K562 (cell line): Measurements from ENCODE around the gene GPRC5B. TPM values are rescaled to one million over a fixed set of nuclear protein-coding genes. Genes with fewer than 3 reads are reported as not detected.

Experiments
- CC2D1A ChIP-seq: fragments of 450-650 bp; IDR thresholded peaks from 2 replicates; pipeline ENCODE4 v1.6.1; 2017; ENCODE audit warnings: mild to moderate bottlenecking
- CHCHD3 ChIP-seq: fragments of 250-450 bp; sonication (Bioruptor Pico); IDR thresholded peaks from 2 replicates; pipeline ENCODE4 v2.1.2; 2022; ENCODE audit warnings: mild to moderate bottlenecking
- CREB1 ChIP-seq, 2 experiments: sonication (generic) in 1 of 2; formaldehyde crosslinking in 1 of 2; IDR thresholded peaks; 2 replicates each; pipeline versions ENCODE4 v1.6.1 to v1.8.0; 2012 to 2022; ENCODE audit warnings: inconsistent platforms in 1 of 2, mild to moderate bottlenecking in 1 of 2, missing genetic modification reagents in 1 of 2, moderate library complexity in 1 of 2
- HEY1 ChIP-seq: fragments of 250-450 bp; sonication (Bioruptor Pico); IDR thresholded peaks from 2 replicates; pipeline ENCODE4 v1.5.0; 2020; ENCODE audit warnings: mild to moderate bottlenecking, moderate library complexity, borderline replicate concordance
- HLTF ChIP-seq: fragments of 450-650 bp; IDR thresholded peaks from 2 replicates; pipeline ENCODE4 v1.6.1; 2016
- HNRNPH1 ChIP-seq: fragments of 200-400 bp; formaldehyde crosslinking; optimal IDR thresholded peaks from 2 replicates; pipeline ENCODE3; 2017; ENCODE audit warnings: low read depth, mild to moderate bottlenecking, low read length, moderate library complexity
- KDM4B ChIP-seq, 2 experiments: fragments of 450-650 bp in 1 of 2; sonication (generic) in 1 of 2; IDR thresholded peaks; 2 replicates each; pipeline ENCODE4 v1.6.1; 2016 to 2017; ENCODE audit warnings: borderline replicate concordance in 2 of 2, antibody characterized with exemption in 1 of 2, low read depth in 1 of 2, mild to moderate bottlenecking in 1 of 2
- MAFK ChIP-seq: IDR thresholded peaks from 2 replicates; pipeline ENCODE4 v1.6.1; 2011; ENCODE audit warnings: low read length, improper control_type of control experiment
- NELFE ChIP-seq: IDR thresholded peaks from 2 replicates; pipeline ENCODE4 v1.6.1; 2011; ENCODE audit warnings: mild to moderate bottlenecking; ENCODE audit not compliant: insufficient read depth, insufficient read length
- NFIX ChIP-seq: fragments of 250-450 bp; sonication (Bioruptor Pico); IDR thresholded peaks from 2 replicates; pipeline ENCODE4 v1.4.0; 2020; ENCODE audit warnings: low read depth, mild to moderate bottlenecking, moderate library complexity
- NR3C1 ChIP-seq: sonication (generic); formaldehyde crosslinking; IDR thresholded peaks from 2 replicates; pipeline ENCODE4 v1.8.1; 2022; ENCODE audit warnings: missing genetic modification reagents
- ZNF165 ChIP-seq: fragments of 250-450 bp; sonication (Bioruptor Pico); IDR thresholded peaks from 2 replicates; pipeline ENCODE4 v1.4.0; 2020; ENCODE audit warnings: borderline replicate concordance
- ZNF354B ChIP-seq: fragments of 250-450 bp; sonication (Bioruptor Pico); IDR thresholded peaks from 2 replicates; pipeline ENCODE4 v1.4.0; 2020
- ZNF830 ChIP-seq: fragments of 250-450 bp; sonication (Bioruptor Pico); IDR thresholded peaks from 2 replicates; pipeline ENCODE4 v1.5.0; 2021; ENCODE audit warnings: mild to moderate bottlenecking
- polyA plus RNA-seq, 8 experiments: library from polyadenylated mRNA; depleted of rRNA in 4 of 8; stranded (reverse) in 5 of 8; unstranded in 3 of 8; fragments of >200 nt; fragmentation: Nextera tagmentation in 2 of 8; fragmentation: Illumina TruSeq in 1 of 8; extraction: Ambion mirVana in 2 of 8; extraction: Trizol in 1 of 8; gene quantifications; 2 replicates each; pipeline versions ENCODE4 v1.2.1 to v1.2.3, GENCODE V29; 2011 to 2014; ENCODE audit warnings: inconsistent platforms in 1 of 8, missing spikeins in 1 of 8
- total RNA-seq, 7 experiments: library from RNA; depleted of rRNA in 6 of 7; stranded (reverse); fragments of >200 nt in 6 of 7; fragmentation: Illumina TruSeq in 2 of 7; extraction: Trizol in 2 of 7; gene quantifications; 2 replicates each; pipeline versions ENCODE4 v1.2.1 to v1.2.3, GENCODE V29; 2011 to 2021; ENCODE audit warnings: low replicate concordance in 1 of 7
- TF ChIP-seq, protein P1 (sequence below): fragments of 450-650 bp; formaldehyde crosslinking; IDR thresholded peaks from 2 replicates; pipeline ENCODE4 v1.4.0; 2020; ENCODE audit warnings: mild to moderate bottlenecking
- TF ChIP-seq, protein P2 (sequence below): sonication (generic); formaldehyde crosslinking; IDR thresholded peaks from 2 replicates; pipeline ENCODE4 v1.8.1; 2023; ENCODE audit warnings: missing genetic modification reagents, mild to moderate bottlenecking, borderline replicate concordance
- TF ChIP-seq, protein P3 (sequence below): fragments of 450-650 bp; IDR thresholded peaks from 2 replicates; pipeline ENCODE4 v1.7.1; 2018; ENCODE audit warnings: mild to moderate bottlenecking, low read depth; ENCODE audit not compliant: partially characterized antibody
- TF ChIP-seq, protein P4 (sequence below): fragments of 450-650 bp; IDR thresholded peaks from 2 replicates; pipeline ENCODE4 v1.6.1; 2016

The GPRC5B gene
- total and polyA plus RNA-seq, 9 of the 15 experiments (the other 6 are each of a cell fraction or from before 2014, with no cell fraction given) = 0.65 to 5.5 (median 1.3) TPM

DNA sequence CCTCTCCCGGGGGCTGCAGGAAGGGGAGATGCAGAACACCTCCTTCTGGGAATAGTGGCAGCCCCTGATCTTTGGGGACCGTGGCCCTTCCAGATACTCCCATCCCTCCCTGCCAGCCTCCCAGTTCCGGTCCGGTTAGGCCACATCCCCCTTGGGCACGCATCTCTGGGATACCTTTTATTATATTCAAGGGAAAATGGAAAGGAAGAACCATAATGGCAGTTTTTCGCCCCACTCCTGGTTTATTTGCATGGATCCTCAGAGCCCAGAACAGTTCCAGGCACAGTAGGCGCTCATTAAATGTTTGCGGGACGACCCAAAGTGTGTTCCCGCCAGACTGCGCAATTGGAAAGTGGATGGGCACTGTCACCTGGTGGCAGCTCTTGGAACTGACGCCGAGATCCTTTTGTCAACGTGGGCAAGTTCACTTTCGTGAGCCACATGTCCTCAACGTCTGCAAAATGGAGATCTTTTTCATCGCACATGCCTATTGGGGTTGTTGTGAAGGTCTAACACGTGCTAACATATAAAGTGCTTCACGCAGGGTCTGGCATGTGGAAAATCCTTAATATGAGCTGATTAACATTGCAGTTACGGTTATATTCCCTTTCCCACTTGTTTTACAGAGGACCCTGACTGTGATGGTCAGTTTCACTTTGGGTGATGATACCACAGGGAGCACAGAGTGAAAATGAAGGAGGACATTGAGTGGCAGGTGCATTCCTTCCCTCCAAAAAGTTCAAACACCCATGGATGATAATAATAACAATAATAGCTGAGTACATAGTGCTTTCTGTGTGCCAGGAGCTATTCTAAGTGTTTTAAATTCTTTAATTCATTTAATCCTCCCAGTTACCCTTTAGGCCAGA, 1.7 kb upstream of the GPRC5B start (continued):
- TF ChIP-seq, protein P1, sequence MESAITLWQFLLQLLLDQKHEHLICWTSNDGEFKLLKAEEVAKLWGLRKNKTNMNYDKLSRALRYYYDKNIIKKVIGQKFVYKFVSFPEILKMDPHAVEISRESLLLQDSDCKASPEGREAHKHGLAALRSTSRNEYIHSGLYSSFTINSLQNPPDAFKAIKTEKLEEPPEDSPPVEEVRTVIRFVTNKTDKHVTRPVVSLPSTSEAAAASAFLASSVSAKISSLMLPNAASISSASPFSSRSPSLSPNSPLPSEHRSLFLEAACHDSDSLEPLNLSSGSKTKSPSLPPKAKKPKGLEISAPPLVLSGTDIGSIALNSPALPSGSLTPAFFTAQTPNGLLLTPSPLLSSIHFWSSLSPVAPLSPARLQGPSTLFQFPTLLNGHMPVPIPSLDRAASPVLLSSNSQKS = no peak
- TF ChIP-seq CHCHD3 (no peak), MAFK (no peak), KDM4B (IDR thresholded peaks at IDR 0.05; ENCODE audit: borderline replicate concordance in 2 of 2, low read depth in 1 of 2) (0 out of 4 replicates have a peak, but pooled peaks of 1 of the 2 experiments have one; percentile 29), NFIX (CRISPR knock-in tag) (no peak), ZNF830 (no peak), CREB1 (IDR thresholded peaks at IDR 0.05) (no peak), CREB1 (CRISPR knock-in tag; IDR thresholded peaks at IDR 0.05) (0 out of 2 replicates have a peak, but pooled peaks have one; percentile 16), ZNF165 (CRISPR knock-in tag) (no peak), HNRNPH1 (no peak), CC2D1A (peak; percentile 88), ZNF354B (no peak), HEY1 (CRISPR knock-in tag) (no peak), NELFE (no peak), NR3C1 (CRISPR knock-in tag) (no peak), HLTF (no peak)
- TF ChIP-seq, protein P2, sequence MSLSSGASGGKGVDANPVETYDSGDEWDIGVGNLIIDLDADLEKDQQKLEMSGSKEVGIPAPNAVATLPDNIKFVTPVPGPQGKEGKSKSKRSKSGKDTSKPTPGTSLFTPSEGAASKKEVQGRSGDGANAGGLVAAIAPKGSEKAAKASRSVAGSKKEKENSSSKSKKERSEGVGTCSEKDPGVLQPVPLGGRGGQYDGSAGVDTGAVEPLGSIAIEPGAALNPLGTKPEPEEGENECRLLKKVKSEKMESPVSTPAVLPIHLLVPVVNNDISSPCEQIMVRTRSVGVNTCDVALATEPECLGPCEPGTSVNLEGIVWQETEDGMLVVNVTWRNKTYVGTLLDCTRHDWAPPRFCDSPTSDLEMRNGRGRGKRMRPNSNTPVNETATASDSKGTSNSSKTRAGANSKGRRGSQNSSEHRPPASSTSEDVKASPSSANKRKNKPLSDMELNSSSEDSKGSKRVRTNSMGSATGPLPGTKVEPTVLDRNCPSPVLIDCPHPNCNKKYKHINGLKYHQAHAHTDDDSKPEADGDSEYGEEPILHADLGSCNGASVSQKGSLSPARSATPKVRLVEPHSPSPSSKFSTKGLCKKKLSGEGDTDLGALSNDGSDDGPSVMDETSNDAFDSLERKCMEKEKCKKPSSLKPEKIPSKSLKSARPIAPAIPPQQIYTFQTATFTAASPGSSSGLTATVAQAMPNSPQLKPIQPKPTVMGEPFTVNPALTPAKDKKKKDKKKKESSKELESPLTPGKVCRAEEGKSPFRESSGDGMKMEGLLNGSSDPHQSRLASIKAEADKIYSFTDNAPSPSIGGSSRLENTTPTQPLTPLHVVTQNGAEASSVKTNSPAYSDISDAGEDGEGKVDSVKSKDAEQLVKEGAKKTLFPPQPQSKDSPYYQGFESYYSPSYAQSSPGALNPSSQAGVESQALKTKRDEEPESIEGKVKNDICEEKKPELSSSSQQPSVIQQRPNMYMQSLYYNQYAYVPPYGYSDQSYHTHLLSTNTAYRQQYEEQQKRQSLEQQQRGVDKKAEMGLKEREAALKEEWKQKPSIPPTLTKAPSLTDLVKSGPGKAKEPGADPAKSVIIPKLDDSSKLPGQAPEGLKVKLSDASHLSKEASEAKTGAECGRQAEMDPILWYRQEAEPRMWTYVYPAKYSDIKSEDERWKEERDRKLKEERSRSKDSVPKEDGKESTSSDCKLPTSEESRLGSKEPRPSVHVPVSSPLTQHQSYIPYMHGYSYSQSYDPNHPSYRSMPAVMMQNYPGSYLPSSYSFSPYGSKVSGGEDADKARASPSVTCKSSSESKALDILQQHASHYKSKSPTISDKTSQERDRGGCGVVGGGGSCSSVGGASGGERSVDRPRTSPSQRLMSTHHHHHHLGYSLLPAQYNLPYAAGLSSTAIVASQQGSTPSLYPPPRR (CRISPR knock-in tag) = no peak
- TF ChIP-seq, protein P3, sequence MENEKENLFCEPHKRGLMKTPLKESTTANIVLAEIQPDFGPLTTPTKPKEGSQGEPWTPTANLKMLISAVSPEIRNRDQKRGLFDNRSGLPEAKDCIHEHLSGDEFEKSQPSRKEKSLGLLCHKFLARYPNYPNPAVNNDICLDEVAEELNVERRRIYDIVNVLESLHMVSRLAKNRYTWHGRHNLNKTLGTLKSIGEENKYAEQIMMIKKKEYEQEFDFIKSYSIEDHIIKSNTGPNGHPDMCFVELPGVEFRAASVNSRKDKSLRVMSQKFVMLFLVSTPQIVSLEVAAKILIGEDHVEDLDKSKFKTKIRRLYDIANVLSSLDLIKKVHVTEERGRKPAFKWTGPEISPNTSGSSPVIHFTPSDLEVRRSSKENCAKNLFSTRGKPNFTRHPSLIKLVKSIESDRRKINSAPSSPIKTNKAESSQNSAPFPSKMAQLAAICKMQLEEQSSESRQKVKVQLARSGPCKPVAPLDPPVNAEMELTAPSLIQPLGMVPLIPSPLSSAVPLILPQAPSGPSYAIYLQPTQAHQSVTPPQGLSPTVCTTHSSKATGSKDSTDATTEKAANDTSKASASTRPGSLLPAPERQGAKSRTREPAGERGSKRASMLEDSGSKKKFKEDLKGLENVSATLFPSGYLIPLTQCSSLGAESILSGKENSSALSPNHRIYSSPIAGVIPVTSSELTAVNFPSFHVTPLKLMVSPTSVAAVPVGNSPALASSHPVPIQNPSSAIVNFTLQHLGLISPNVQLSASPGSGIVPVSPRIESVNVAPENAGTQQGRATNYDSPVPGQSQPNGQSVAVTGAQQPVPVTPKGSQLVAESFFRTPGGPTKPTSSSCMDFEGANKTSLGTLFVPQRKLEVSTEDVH = peak; percentile 76
- TF ChIP-seq, protein P4, sequence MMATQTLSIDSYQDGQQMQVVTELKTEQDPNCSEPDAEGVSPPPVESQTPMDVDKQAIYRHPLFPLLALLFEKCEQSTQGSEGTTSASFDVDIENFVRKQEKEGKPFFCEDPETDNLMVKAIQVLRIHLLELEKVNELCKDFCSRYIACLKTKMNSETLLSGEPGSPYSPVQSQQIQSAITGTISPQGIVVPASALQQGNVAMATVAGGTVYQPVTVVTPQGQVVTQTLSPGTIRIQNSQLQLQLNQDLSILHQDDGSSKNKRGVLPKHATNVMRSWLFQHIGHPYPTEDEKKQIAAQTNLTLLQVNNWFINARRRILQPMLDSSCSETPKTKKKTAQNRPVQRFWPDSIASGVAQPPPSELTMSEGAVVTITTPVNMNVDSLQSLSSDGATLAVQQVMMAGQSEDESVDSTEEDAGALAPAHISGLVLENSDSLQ = no peak; the same call in 1 of the 2 replicates
